ENCODE data around the gene OLIG1.

DNA sequence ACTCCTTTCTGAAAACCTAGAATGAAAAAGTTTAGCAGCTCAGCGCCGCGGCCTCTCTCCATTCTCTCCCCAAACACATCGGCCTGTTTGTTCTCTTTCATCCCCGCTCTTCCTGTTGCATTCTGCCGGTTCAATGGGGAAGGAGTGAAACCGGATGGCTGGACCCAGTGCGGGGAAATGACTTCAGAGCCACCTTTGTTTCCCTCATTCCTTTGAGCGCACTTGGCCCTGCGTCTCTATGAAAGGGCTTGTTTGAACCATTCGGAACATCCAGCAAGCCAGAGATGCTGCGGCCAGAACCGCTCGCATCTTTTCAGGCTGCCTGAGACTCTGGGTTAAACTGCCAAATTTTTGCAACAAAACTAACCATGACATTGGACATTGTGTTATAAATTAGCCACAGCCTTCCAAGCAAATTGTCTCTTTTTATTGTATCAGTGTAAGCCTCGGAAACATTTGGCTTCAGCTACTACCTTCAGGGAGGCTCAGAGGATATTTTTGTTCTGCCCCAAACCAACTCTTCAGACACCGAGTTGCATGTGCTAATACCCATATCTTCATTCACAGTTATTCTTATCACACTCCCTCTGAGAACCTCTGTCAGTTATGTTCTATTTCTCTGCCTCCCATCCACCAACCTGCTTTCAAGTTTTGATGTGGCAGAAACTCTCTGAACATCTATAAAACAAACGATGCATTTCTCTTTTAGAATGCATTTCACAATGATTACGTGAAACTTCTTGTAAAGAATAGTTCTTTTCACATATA, 5.1 kb upstream of the OLIG1 start:
- TF ChIP-seq CTCF (IDR thresholded peaks at IDR 0.05) = no peak
- no peak for TF ChIP-seq EP300 (IDR thresholded peaks at IDR 0.05)
- no peak for TF ChIP-seq POLR2A (IDR thresholded peaks at IDR 0.05; ENCODE audit: low read depth)
